ENCODE data around the gene BRF1.

Gene BRF1

DNA sequence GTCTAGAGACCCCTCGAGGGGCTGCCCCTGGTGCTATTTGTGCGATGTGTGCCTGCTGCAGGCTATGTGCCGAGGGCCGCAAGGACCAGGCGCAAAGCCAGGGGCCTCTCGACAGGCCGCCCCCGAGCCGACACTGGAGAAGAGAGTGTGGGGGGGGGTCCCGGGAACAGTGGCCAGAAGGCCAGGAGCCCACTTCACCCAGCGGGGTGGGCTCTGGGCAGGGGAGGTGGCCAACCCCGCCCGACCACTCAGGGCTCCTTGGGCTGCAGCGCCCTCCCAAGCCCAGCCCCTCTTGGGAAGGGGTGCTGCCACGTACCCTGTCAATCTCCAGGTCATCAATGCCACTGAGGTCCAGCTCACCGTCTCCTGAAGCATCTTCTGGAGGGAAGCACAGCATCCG is 81.0 kb downstream of the BRF1 start:
- H3K9ac ChIP-seq (ENCODE audit: low read depth in 1 of 2, low read length in 2 of 2) = no peak overlapping the region
- H3K9me3 ChIP-seq (ENCODE audit: control insufficient read depth in 1 of 2, low read length in 2 of 2) = no peaks in the 10 kb centered on the region
- H3K36me3 ChIP-seq (ENCODE audit: control insufficient read depth in 1 of 2, insufficient read depth in 2 of 2, low read length in 2 of 2) = peaks cover 11 to 86% of the 10 kb centered on the region in 2 donors
- no peaks in the 10 kb centered on the region for H3K4me1 ChIP-seq (ENCODE audit: control insufficient read depth in 1 of 2, insufficient read depth in 2 of 2, low read length in 2 of 2)
- H3K27ac ChIP-seq (ENCODE audit: low read depth, low read length) = no peak overlapping the region
- H3K4me3 ChIP-seq (ENCODE audit: low read depth in 1 of 2, low read length in 2 of 2) = no peak overlapping the region
- H3K27me3 ChIP-seq (ENCODE audit: control insufficient read depth in 1 of 2, insufficient read depth in 2 of 2, low read length in 2 of 2) = no peaks in the 10 kb centered on the region

DNA sequence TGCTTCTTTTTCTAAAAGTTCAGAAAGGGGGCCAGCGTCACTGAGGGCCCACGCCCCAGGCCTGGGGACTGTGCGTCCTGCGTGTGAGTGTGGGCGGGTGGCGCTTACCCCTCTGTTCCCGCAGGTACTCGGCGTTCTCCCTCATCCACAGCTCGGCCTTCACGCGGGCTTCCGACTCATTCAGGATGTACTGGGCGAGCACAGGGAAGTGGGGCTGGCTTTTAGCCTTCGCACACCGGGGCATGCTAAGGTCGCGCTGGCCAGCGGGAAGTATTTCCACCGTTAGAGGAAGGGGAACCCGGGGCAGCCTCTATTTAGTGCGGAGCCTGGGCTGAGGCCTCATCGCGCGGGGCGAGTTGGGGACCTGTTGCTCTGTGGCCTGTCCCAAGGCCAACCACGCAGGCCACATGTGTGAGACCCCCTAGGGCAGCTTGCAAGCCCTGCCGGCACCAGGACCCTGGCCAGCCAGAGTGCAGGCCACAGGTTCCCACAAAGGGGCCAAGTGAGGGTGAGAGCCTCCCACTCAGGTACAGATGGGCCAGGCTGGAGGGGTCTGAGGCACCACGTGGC is 81.7 kb downstream of the BRF1 start:
- no peak overlapping the region for H3K4me3 ChIP-seq (ENCODE audit: low read depth in 1 of 2, low read length in 2 of 2)
- no peak overlapping the region for H3K27ac ChIP-seq (ENCODE audit: low read depth, low read length)
- peaks cover 11 to 79% of the 10 kb centered on the region in 2 donors for H3K36me3 ChIP-seq (ENCODE audit: control insufficient read depth in 1 of 2, insufficient read depth in 2 of 2, low read length in 2 of 2)
- no peaks in the 10 kb centered on the region for H3K27me3 ChIP-seq (ENCODE audit: control insufficient read depth in 1 of 2, insufficient read depth in 2 of 2, low read length in 2 of 2)
- no peaks in the 10 kb centered on the region for H3K9me3 ChIP-seq (ENCODE audit: control insufficient read depth in 1 of 2, low read length in 2 of 2)
- H3K9ac ChIP-seq (ENCODE audit: low read depth in 1 of 2, low read length in 2 of 2) = no peak overlapping the region
- no peaks in the 10 kb centered on the region for H3K4me1 ChIP-seq (ENCODE audit: control insufficient read depth in 1 of 2, insufficient read depth in 2 of 2, low read length in 2 of 2)

GRCh38 chr14:105218611-105219010 is 82.2 kb downstream of the BRF1 start:
- no peaks in the 10 kb centered on the region for H3K27me3 ChIP-seq (ENCODE audit: control insufficient read depth in 1 of 2, insufficient read depth in 2 of 2, low read length in 2 of 2)
- H3K27ac ChIP-seq (ENCODE audit: low read depth, low read length) = no peak overlapping the region
- H3K4me3 ChIP-seq (ENCODE audit: low read depth in 1 of 2, low read length in 2 of 2) = no peak overlapping the region
- no peaks in the 10 kb centered on the region for H3K4me1 ChIP-seq (ENCODE audit: control insufficient read depth in 1 of 2, insufficient read depth in 2 of 2, low read length in 2 of 2)
- no peak overlapping the region for H3K9ac ChIP-seq (ENCODE audit: low read depth in 1 of 2, low read length in 2 of 2)
- peaks cover 8 to 75% of the 10 kb centered on the region in 2 donors for H3K36me3 ChIP-seq (ENCODE audit: control insufficient read depth in 1 of 2, insufficient read depth in 2 of 2, low read length in 2 of 2)
- no peaks in the 10 kb centered on the region for H3K9me3 ChIP-seq (ENCODE audit: control insufficient read depth in 1 of 2, low read length in 2 of 2)

- Histone ChIP-seq H3K9ac (ENCODE audit: low read depth in 1 of 2, low read length in 2 of 2) (no peak overlapping the region), H3K27ac (ENCODE audit: low read depth, low read length) (no peak overlapping the region), H3K4me3 (ENCODE audit: low read depth in 1 of 2, low read length in 2 of 2) (no peak overlapping the region), H3K9me3 (ENCODE audit: control insufficient read depth in 1 of 2, low read length in 2 of 2) (no peaks in the 10 kb centered on the region), H3K4me1 (ENCODE audit: control insufficient read depth in 1 of 2, insufficient read depth in 2 of 2, low read length in 2 of 2) (no peaks in the 10 kb centered on the region), H3K27me3 (ENCODE audit: control insufficient read depth in 1 of 2, insufficient read depth in 2 of 2, low read length in 2 of 2) (no peaks in the 10 kb centered on the region), H3K36me3 (ENCODE audit: control insufficient read depth in 1 of 2, insufficient read depth in 2 of 2, low read length in 2 of 2) (peaks cover 3 to 71% of the 10 kb centered on the region in 2 donors)
Measured at GRCh38 chr14:105217774-105218173, 83.0 kb downstream of the BRF1 start.

DNA sequence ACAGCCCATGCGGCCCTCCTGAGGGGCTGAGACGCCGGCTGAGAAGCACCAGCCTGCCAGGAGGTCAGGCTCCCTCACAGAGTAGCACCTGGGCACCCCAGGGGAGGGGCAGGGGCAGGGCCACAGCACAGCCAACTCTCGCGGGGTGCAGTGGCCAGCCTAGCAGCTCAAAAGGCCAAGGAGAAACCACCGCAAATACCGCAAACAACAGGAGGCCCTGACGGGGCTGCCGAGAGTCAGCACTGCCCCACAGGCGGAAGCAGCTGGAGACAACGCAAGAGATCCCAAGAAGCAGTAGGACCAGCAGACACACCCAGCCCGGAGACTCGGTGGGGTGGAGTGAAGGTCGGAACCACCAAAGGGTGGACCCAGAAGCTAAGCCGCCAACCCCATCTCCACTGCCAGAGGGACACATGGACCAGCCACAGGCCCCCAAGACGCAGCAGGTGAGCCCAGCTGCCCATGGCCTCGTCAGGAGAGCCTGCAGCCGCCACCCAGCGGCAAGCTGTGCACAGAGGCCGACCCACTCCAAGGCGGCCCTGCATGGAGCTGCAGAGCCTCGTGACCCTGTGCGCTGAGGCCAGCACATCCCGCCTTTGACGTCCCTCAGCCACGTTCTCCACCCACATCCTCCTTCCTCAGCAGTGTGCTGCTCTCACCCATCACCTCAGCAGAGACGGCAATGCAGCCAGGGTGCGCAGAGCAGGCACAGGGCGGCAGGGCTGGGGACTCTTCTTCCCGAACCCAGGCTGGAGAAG is 84.1 kb downstream of the BRF1 start:
- Histone ChIP-seq H3K27me3 (ENCODE audit: control insufficient read depth in 1 of 2, insufficient read depth in 2 of 2, low read length in 2 of 2) (no peaks in the 10 kb centered on the region), H3K4me1 (ENCODE audit: control insufficient read depth in 1 of 2, insufficient read depth in 2 of 2, low read length in 2 of 2) (no peaks in the 10 kb centered on the region), H3K27ac (ENCODE audit: low read depth, low read length) (no peak overlapping the region), H3K36me3 (ENCODE audit: control insufficient read depth in 1 of 2, insufficient read depth in 2 of 2, low read length in 2 of 2) (peaks cover 3 to 68% of the 10 kb centered on the region in 2 donors), H3K4me3 (ENCODE audit: low read depth in 1 of 2, low read length in 2 of 2) (no peak overlapping the region), H3K9ac (ENCODE audit: low read depth in 1 of 2, low read length in 2 of 2) (no peak overlapping the region), H3K9me3 (ENCODE audit: control insufficient read depth in 1 of 2, low read length in 2 of 2) (no peaks in the 10 kb centered on the region)

DNA sequence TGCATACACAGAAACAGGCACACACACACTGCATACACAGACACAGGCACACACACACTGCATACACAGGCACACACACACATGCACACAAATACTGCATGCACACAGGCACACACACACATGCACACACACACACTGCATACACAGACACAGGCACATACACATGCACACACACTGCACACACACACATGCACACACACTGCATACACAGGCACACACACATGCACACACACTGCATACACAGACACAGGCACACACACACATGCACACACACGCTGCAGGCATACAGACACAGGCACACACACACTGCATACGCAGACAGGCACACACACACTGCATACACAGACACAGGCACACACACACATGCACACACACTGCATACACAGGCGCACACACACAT is 85.2 kb downstream of the BRF1 start:
- H3K36me3 ChIP-seq (ENCODE audit: control insufficient read depth in 1 of 2, insufficient read depth in 2 of 2, low read length in 2 of 2) = peaks cover 3 to 57% of the 10 kb centered on the region in 2 donors
- H3K4me1 ChIP-seq (ENCODE audit: control insufficient read depth in 1 of 2, insufficient read depth in 2 of 2, low read length in 2 of 2) = no peaks in the 10 kb centered on the region

DNA sequence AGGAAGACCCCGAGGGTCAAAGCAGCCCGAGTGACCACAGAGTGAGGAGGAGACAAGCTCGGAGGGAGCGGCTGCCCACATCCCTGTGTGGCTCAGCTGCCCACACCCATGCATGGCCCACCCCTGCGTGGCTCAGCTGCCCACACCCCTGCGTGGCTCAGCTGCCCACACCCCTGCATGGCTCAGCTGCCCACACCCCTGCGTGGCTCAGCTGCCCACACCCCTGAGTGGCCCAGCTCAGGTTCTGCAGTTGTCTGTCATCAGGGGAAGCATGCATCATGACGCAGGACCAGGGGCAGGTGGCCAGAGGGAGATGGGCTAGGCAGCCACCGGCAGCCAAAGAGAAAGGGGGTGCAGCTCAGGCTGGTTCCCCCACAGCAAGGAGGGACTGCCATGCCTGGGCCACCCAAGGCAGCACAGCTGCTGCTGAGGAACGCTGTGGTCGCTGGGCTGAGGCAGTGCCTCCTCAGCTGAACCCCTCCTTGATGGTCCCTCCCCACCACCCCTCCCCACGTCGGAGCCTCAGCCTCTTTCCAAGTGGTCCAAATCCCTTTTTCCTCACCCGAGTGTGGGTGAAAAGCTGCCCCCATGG is 86.4 kb downstream of the BRF1 start:
- Histone ChIP-seq H3K4me3 (ENCODE audit: low read depth in 1 of 2, low read length in 2 of 2) (no peak overlapping the region), H3K4me1 (ENCODE audit: control insufficient read depth in 1 of 2, insufficient read depth in 2 of 2, low read length in 2 of 2) (no peaks in the 10 kb centered on the region), H3K9me3 (ENCODE audit: control insufficient read depth in 1 of 2, low read length in 2 of 2) (no peaks in the 10 kb centered on the region), H3K9ac (ENCODE audit: low read depth in 1 of 2, low read length in 2 of 2) (no peak overlapping the region), H3K27me3 (ENCODE audit: control insufficient read depth in 1 of 2, insufficient read depth in 2 of 2, low read length in 2 of 2) (no peaks in the 10 kb centered on the region), H3K36me3 (ENCODE audit: control insufficient read depth in 1 of 2, insufficient read depth in 2 of 2, low read length in 2 of 2) (peaks cover 3 to 51% of the 10 kb centered on the region in 2 donors), H3K27ac (ENCODE audit: low read depth, low read length) (no peak overlapping the region)

More for the DNA sequence above, 85.2 kb downstream of the BRF1 start:
- no peaks in the 10 kb centered on the region for H3K9me3 ChIP-seq (ENCODE audit: control insufficient read depth in 1 of 2, low read length in 2 of 2)
- no peak overlapping the region for H3K9ac ChIP-seq (ENCODE audit: low read depth in 1 of 2, low read length in 2 of 2)
- H3K27ac ChIP-seq (ENCODE audit: low read depth, low read length) = no peak overlapping the region
- no peak overlapping the region for H3K4me3 ChIP-seq (ENCODE audit: low read depth in 1 of 2, low read length in 2 of 2)
- no peaks in the 10 kb centered on the region for H3K27me3 ChIP-seq (ENCODE audit: control insufficient read depth in 1 of 2, insufficient read depth in 2 of 2, low read length in 2 of 2)

DNA sequence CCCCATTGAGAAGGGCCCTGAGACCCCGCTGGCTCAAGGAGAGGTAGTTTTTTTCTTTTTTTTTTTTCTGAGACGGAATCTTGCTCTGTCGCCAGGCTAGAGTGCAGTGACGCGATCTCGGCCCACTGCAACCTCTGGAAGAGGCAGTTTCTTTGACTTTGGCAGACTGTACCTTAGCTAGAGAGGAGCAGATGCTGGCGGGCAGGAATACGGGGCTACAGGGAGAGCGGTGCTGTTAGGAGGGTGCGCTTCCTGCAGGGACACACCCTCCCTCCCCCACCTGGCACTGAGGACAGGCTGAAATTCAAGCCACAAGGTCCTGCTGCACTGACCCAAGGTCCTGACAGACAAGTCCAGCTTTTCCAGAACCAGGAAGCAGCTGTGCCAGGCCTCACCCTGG is 87.4 kb downstream of the BRF1 start:
- Histone ChIP-seq H3K27ac (ENCODE audit: low read depth, low read length) (no peak overlapping the region), H3K9me3 (ENCODE audit: control insufficient read depth in 1 of 2, low read length in 2 of 2) (no peaks in the 10 kb centered on the region), H3K9ac (ENCODE audit: low read depth in 1 of 2, low read length in 2 of 2) (no peak overlapping the region), H3K36me3 (ENCODE audit: control insufficient read depth in 1 of 2, insufficient read depth in 2 of 2, low read length in 2 of 2) (peaks cover 3 to 41% of the 10 kb centered on the region in 2 donors), H3K4me3 (ENCODE audit: low read depth in 1 of 2, low read length in 2 of 2) (no peak overlapping the region), H3K27me3 (ENCODE audit: control insufficient read depth in 1 of 2, insufficient read depth in 2 of 2, low read length in 2 of 2) (no peaks in the 10 kb centered on the region), H3K4me1 (ENCODE audit: control insufficient read depth in 1 of 2, insufficient read depth in 2 of 2, low read length in 2 of 2) (no peaks in the 10 kb centered on the region)

DNA sequence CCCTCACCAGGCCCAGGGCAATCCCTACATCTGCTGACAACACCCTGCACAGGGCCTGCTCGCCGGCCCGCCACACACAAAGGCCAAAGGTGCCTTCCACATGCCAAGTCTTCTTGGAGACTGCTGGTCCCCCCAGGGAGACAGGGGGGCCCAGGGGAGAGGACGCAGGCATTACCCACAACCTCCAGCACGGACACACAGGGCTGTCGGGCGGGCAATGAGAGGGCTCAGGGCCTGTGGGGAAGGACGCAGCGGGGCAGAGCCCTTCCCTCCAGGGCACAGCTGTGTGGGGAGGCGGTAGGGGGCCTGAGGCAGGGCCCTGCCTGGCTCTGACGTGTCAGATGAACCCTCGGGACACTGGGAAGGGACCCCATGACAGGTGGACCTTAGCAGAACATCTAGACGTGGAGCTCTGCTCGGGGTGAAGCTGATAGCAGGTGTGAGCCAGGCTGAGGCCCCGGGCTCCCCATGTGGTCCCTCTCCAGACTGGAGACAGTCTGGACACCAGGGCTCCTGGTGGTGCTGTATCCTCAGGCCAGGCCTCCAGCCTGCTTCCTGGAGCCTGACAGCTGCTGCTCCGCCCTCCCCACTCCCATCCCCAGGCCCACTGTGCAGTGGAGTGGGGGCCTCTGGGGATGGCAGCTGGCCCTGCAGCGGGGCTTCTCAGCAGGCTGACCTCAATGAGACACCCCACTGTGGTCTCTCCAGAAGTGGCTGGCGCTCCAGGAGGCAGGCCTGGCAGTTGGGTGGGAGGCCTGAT is 88.1 kb downstream of the BRF1 start:
- H3K27me3 ChIP-seq (ENCODE audit: control insufficient read depth in 1 of 2, insufficient read depth in 2 of 2, low read length in 2 of 2) = no peaks in the 10 kb centered on the region
- H3K4me1 ChIP-seq (ENCODE audit: control insufficient read depth in 1 of 2, insufficient read depth in 2 of 2, low read length in 2 of 2) = no peaks in the 10 kb centered on the region
- no peaks in the 10 kb centered on the region for H3K9me3 ChIP-seq (ENCODE audit: control insufficient read depth in 1 of 2, low read length in 2 of 2)
- H3K27ac ChIP-seq (ENCODE audit: low read depth, low read length) = no peak overlapping the region
- H3K4me3 ChIP-seq (ENCODE audit: low read depth in 1 of 2, low read length in 2 of 2) = no peak overlapping the region
- no peak overlapping the region for H3K9ac ChIP-seq (ENCODE audit: low read depth in 1 of 2, low read length in 2 of 2)
- peaks cover 0 to 35% of the 10 kb centered on the region in 2 donors for H3K36me3 ChIP-seq (ENCODE audit: control insufficient read depth in 1 of 2, insufficient read depth in 2 of 2, low read length in 2 of 2)

DNA sequence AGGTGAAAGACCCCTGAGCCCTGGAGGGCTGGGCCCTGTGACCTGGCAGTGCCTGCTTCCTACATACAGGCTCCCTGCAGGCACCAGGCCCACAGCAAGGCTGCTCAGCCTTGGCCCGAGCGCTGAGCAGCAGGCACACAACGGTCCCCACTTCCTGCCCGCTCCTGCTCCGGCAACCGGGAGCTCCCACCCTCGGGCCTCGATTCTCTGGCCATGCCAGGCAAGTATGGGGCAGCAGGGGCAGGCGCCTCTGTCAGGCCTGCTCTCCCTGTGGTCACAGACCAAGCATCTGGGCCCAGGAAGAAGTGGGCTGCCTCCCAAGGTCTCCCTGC is 89.1 kb downstream of the BRF1 start:
- no peaks in the 10 kb centered on the region for H3K4me1 ChIP-seq (ENCODE audit: control insufficient read depth in 1 of 2, insufficient read depth in 2 of 2, low read length in 2 of 2)
- no peak overlapping the region for H3K4me3 ChIP-seq (ENCODE audit: low read depth in 1 of 2, low read length in 2 of 2)
- no peaks in the 10 kb centered on the region for H3K27me3 ChIP-seq (ENCODE audit: control insufficient read depth in 1 of 2, insufficient read depth in 2 of 2, low read length in 2 of 2)
- H3K9ac ChIP-seq (ENCODE audit: low read depth in 1 of 2, low read length in 2 of 2) = no peak overlapping the region
- H3K9me3 ChIP-seq (ENCODE audit: control insufficient read depth in 1 of 2, low read length in 2 of 2) = no peaks in the 10 kb centered on the region
- H3K36me3 ChIP-seq (ENCODE audit: control insufficient read depth in 1 of 2, insufficient read depth in 2 of 2, low read length in 2 of 2) = peaks cover 0 to 25% of the 10 kb centered on the region in 2 donors
- no peak overlapping the region for H3K27ac ChIP-seq (ENCODE audit: low read depth, low read length)

All from duodenal mucosa (tissue), 2 donors.